Peyer's patch (tissue), 4 donors: ENCODE data around the gene RIMS4.

Experiments
- CTCF ChIP-seq, 6 experiments: fragments of 450-650 bp in 4 of 6; fragments of 200-600 bp in 2 of 6; sonication (generic) in 1 of 6; IDR thresholded peaks; one replicate each; pipeline ENCODE4 v1.5.1; 2017 to 2019; ENCODE audit warnings: antibody characterized with exemption in 6 of 6, mild to moderate bottlenecking in 3 of 6, moderate library complexity in 1 of 6
- POLR2A ChIP-seq, 2 donors: fragments of 450-650 bp; IDR thresholded peaks; one replicate each; pipeline ENCODE4 v1.5.1; 2017; ENCODE audit warnings: antibody characterized with exemption in 2 of 2, mild to moderate bottlenecking in 2 of 2, moderate library complexity in 2 of 2

- TF ChIP-seq CTCF (IDR thresholded peaks at IDR 0.05) (no peak), POLR2A (IDR thresholded peaks at IDR 0.05) (no peak)
Measured at GRCh38 chr20:44724423-44725091, 85.8 kb downstream of the RIMS4 start.
